H9 (cell line): ENCODE data around the gene CCND3. TPM values are rescaled to one million over a fixed set of nuclear protein-coding genes. Genes with fewer than 3 reads are reported as not detected.

Experiments
- DNase-seq: peaks from one replicate; pipeline ENCODE4 v3.0.0-alpha.2; 2017
- H2AFZ ChIP-seq: one replicate; pipeline ENCODE4 v1.6.1; 2013; ENCODE audit warnings: mild to moderate bottlenecking, low read length, control low read depth, moderate library complexity
- H2AK5ac ChIP-seq: 2 replicates; pipeline ENCODE4 v1.6.1; 2013; ENCODE audit warnings: low read length, control low read depth, mixed read lengths; ENCODE audit not compliant: insufficient read length
- H2BK120ac ChIP-seq: one replicate; pipeline ENCODE4 v1.6.1; 2013; ENCODE audit warnings: low read depth, mild to moderate bottlenecking, low read length, control low read depth, inconsistent platforms; ENCODE audit not compliant: poor library complexity, severe bottlenecking
- H2BK12ac ChIP-seq: 2 replicates; pipeline ENCODE4 v1.6.1; 2013; ENCODE audit warnings: low read length, control low read depth, mixed read lengths, low read depth; ENCODE audit not compliant: insufficient read length
- H2BK15ac ChIP-seq: 2 replicates; pipeline ENCODE4 v1.6.1; 2013; ENCODE audit warnings: low read depth, low read length, control low read depth
- H2BK20ac ChIP-seq: one replicate; pipeline ENCODE4 v1.6.1; 2013; ENCODE audit warnings: low read depth, mild to moderate bottlenecking, low read length, control low read depth, inconsistent platforms; ENCODE audit not compliant: poor library complexity, severe bottlenecking
- H2BK5ac ChIP-seq: 2 replicates; pipeline ENCODE4 v1.6.1; 2013; ENCODE audit warnings: low read length, control low read depth, mixed read lengths; ENCODE audit not compliant: insufficient read length
- H3K14ac ChIP-seq: 2 replicates; pipeline ENCODE4 v1.6.1; 2013; ENCODE audit warnings: low read length, control low read depth; ENCODE audit not compliant: insufficient read depth
- H3K18ac ChIP-seq: 2 replicates; pipeline ENCODE4 v1.6.1; 2013; ENCODE audit warnings: low read depth, mild to moderate bottlenecking, mixed read lengths, low read length, control low read depth; ENCODE audit not compliant: insufficient read length
- H3K23ac ChIP-seq: 2 replicates; pipeline ENCODE4 v1.6.1; 2013; ENCODE audit warnings: low read length, control low read depth, mixed read lengths, low read depth; ENCODE audit not compliant: insufficient read length
- H3K23me2 ChIP-seq: 2 replicates; pipeline ENCODE4 v1.6.1; 2013; ENCODE audit warnings: low read depth, mild to moderate bottlenecking, mixed read lengths, low read length, control low read depth; ENCODE audit not compliant: insufficient read length, poor library complexity, severe bottlenecking
- H3K27ac ChIP-seq: 2 replicates; pipeline ENCODE4 v1.5.1; 2013; ENCODE audit warnings: low read length, control low read depth, mixed read lengths, low read depth; ENCODE audit not compliant: insufficient read length
- H3K27me3 ChIP-seq: 2 replicates; pipeline ENCODE4 v1.6.1; 2013; ENCODE audit warnings: low read length, control low read depth, inconsistent platforms; ENCODE audit not compliant: insufficient read depth
- H3K4ac ChIP-seq: 2 replicates; pipeline ENCODE4 v1.6.1; 2013; ENCODE audit warnings: low read depth, mild to moderate bottlenecking, control low read depth, inconsistent platforms, low read length, moderate library complexity
- H3K4me1 ChIP-seq: 2 replicates; pipeline ENCODE4 v1.6.1; 2013; ENCODE audit warnings: low read length, control low read depth, inconsistent platforms; ENCODE audit not compliant: insufficient read depth
- H3K4me2 ChIP-seq: 2 replicates; pipeline ENCODE4 v1.6.1; 2013; ENCODE audit warnings: low read length, control low read depth, mixed read lengths; ENCODE audit not compliant: insufficient read length, insufficient read depth
- H3K56ac ChIP-seq: 2 replicates; pipeline ENCODE4 v1.6.1; 2013; ENCODE audit warnings: low read depth, mild to moderate bottlenecking, mixed read lengths, low read length, control low read depth; ENCODE audit not compliant: insufficient read length
- H3K79me1 ChIP-seq: 2 replicates; pipeline ENCODE4 v1.6.1; 2013; ENCODE audit warnings: low read depth, mild to moderate bottlenecking, moderate library complexity, low read length, control low read depth, inconsistent platforms; ENCODE audit not compliant: insufficient read depth, poor library complexity, severe bottlenecking
- H3K79me2 ChIP-seq: 2 replicates; pipeline ENCODE4 v1.6.1; 2013; ENCODE audit warnings: low read length, control low read depth, inconsistent platforms; ENCODE audit not compliant: insufficient read depth
- H3K9ac ChIP-seq: 2 replicates; pipeline ENCODE4 v1.6.1; 2013; ENCODE audit warnings: low read length, control low read depth, mixed read lengths; ENCODE audit not compliant: insufficient read length; ENCODE audit errors: extremely low read depth
- H3K9me3 ChIP-seq: one replicate; pipeline ENCODE4 v1.6.1; 2013; ENCODE audit warnings: low read depth, low read length, inconsistent platforms; ENCODE audit not compliant: control insufficient read depth
- H3T11ph ChIP-seq: one replicate; pipeline ENCODE4 v1.6.1; 2013; ENCODE audit warnings: mild to moderate bottlenecking, low read length, control low read depth, inconsistent platforms
- H4K20me1 ChIP-seq: one replicate; pipeline ENCODE4 v1.6.1; 2013; ENCODE audit not compliant: control insufficient read depth, insufficient read length, insufficient read depth
- H4K5ac ChIP-seq: 2 replicates; pipeline ENCODE4 v1.6.1; 2013; ENCODE audit warnings: low read depth, mild to moderate bottlenecking, mixed read lengths, low read length, control low read depth; ENCODE audit not compliant: insufficient read length
- H4K8ac ChIP-seq: replicated peaks from 2 replicates; pipeline ENCODE4 v1.6.1; 2013; ENCODE audit warnings: low read length, control low read depth, mixed read lengths, low read depth; ENCODE audit not compliant: insufficient read length
- H4K91ac ChIP-seq: 2 replicates; pipeline ENCODE4 v1.6.1; 2013; ENCODE audit warnings: low read depth, mild to moderate bottlenecking, moderate library complexity, mixed read lengths, low read length, control low read depth; ENCODE audit not compliant: insufficient read length
- H3K27ac Mint-ChIP-seq, 3 experiments: 2 replicates in 2 of 3; 3 replicates in 1 of 3; pipeline ENCODE4 v1.8.0; 2020 to 2021; ENCODE audit warnings: mixed read lengths in 3 of 3, mild to moderate bottlenecking in 1 of 3, moderate library complexity in 1 of 3
- H3K27me3 Mint-ChIP-seq: 2 replicates; pipeline ENCODE4 v1.8.0; 2021; ENCODE audit warnings: low read depth, mild to moderate bottlenecking, moderate library complexity, mixed read lengths
- H3K36me3 Mint-ChIP-seq, 3 experiments: 2 replicates in 2 of 3; 3 replicates in 1 of 3; pipeline ENCODE4 v1.8.0; 2020 to 2021; ENCODE audit warnings: low read depth in 3 of 3, mixed read lengths in 3 of 3; ENCODE audit not compliant: insufficient read depth in 1 of 3
- H3K4me1 Mint-ChIP-seq, 2 experiments: 2 replicates each; pipeline ENCODE4 v1.8.0; 2020; ENCODE audit warnings: mixed read lengths in 2 of 2
- H3K4me3 Mint-ChIP-seq, 2 experiments: 2 replicates in 1 of 2; 3 replicates in 1 of 2; pipeline ENCODE4 v1.8.0; 2020 to 2021; ENCODE audit warnings: mild to moderate bottlenecking in 2 of 2, mixed read lengths in 2 of 2, moderate library complexity in 1 of 2
- H3K9me3 Mint-ChIP-seq, 2 experiments: 2 replicates in 1 of 2; 3 replicates in 1 of 2; pipeline ENCODE4 v1.8.0; 2020; ENCODE audit warnings: mild to moderate bottlenecking in 2 of 2, mixed read lengths in 2 of 2, moderate library complexity in 1 of 2
- WGBS: extraction: QIAGEN DNeasy Blood & Tissue Kit; methylation state at CpG from one replicate; pipeline ENCODE4 v1.1.7; 2013; ENCODE audit warnings: missing lambda C conversion rate, low lambda C conversion rate, mixed read lengths; ENCODE audit not compliant: insufficient read length; ENCODE audit errors: extremely low coverage; 5-methylcytosine and 5-hydroxymethylcytosine counted together
- total RNA-seq: library from RNA; stranded (reverse); gene quantifications from 2 replicates; pipeline ENCODE4 v1.2.1, GENCODE V29; 2021
- TF ChIP-seq, protein P1 (sequence below): fragments of 200-600 bp; sonication (generic); conservative IDR thresholded peaks from 3 replicates; pipeline ENCODE4 v1.8.0; 2021; ENCODE audit warnings: antibody characterized with exemption, mild to moderate bottlenecking

The CCND3 gene
- total RNA-seq, 1 experiment from 2014 or later, result 24.2 TPM

DNA sequence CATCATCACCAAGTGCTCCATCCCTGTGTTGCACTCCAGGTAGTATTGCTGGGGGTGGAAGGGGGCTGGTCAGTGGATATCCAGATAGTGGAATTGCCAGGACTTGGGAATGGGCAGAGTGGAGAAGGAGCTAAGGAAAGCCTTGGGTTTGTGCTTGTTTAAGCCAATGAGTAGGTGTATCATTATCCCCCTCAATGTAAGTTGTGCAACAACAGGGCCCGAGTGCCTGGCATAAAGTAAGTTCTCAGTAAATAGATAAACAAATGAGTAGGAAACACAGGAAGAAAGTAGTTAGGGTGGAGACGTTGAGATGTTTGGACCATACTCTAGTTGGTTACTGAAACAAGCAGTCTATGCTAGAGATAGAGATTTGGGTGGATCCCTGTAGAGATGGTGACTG, 9.8 kb downstream of the CCND3 start:
- Mint-ChIP-seq H3K4me1 (peaks cover 7 to 8% of the 10 kb centered on the region in 2 experiments), H3K4me3 (no peak overlapping the region), H3K36me3 (peaks cover 48 to 91% (median 72%) of the 10 kb centered on the region in 3 experiments), H3K27me3 (no peaks in the 10 kb centered on the region; the same call in 1 of the 2 replicates), H3K9me3 (no peaks in the 10 kb centered on the region), H3K27ac (no peak overlapping the region)
- H3K27ac ChIP-seq, result no peak overlapping the region
- no peak overlapping the region for H3K9ac ChIP-seq
- TF ChIP-seq, protein P1, sequence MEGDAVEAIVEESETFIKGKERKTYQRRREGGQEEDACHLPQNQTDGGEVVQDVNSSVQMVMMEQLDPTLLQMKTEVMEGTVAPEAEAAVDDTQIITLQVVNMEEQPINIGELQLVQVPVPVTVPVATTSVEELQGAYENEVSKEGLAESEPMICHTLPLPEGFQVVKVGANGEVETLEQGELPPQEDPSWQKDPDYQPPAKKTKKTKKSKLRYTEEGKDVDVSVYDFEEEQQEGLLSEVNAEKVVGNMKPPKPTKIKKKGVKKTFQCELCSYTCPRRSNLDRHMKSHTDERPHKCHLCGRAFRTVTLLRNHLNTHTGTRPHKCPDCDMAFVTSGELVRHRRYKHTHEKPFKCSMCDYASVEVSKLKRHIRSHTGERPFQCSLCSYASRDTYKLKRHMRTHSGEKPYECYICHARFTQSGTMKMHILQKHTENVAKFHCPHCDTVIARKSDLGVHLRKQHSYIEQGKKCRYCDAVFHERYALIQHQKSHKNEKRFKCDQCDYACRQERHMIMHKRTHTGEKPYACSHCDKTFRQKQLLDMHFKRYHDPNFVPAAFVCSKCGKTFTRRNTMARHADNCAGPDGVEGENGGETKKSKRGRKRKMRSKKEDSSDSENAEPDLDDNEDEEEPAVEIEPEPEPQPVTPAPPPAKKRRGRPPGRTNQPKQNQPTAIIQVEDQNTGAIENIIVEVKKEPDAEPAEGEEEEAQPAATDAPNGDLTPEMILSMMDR, result no peak
- H3K79me2 ChIP-seq, result no peaks in the 10 kb centered on the region
- H3K56ac ChIP-seq, result no peak overlapping the region
- no peak overlapping the region for H3K4me2 ChIP-seq
- no peak overlapping the region for H3T11ph ChIP-seq
- no peak overlapping the region for H2AK5ac ChIP-seq
- H3K27me3 ChIP-seq, result no peaks in the 10 kb centered on the region
- no peaks in the 10 kb centered on the region for H3K9me3 ChIP-seq
- no peak for DNase-seq
- no peak overlapping the region for H3K14ac ChIP-seq
- H2BK120ac ChIP-seq, result no peak overlapping the region
- H2BK12ac ChIP-seq, result no peak overlapping the region
- H4K5ac ChIP-seq, result no peak overlapping the region
- H3K79me1 ChIP-seq, result peaks cover 11% of the 10 kb centered on the region
- no peak overlapping the region for H3K4ac ChIP-seq
- no peaks in the 10 kb centered on the region for H3K4me1 ChIP-seq
- H4K8ac ChIP-seq, result no peak overlapping the region
- H2BK20ac ChIP-seq, result no peak overlapping the region
- H3K23ac ChIP-seq, result no peak overlapping the region
- H2AFZ ChIP-seq, result no peak overlapping the region
- no peak overlapping the region for H4K91ac ChIP-seq
- WGBS, result no CpG with 5 or more reads among the region's 2 CpGs
- H3K18ac ChIP-seq, result no peak overlapping the region
- H2BK15ac ChIP-seq, result no peak overlapping the region
- no peaks in the 10 kb centered on the region for H3K23me2 ChIP-seq
- H2BK5ac ChIP-seq, result no peak overlapping the region
- H4K20me1 ChIP-seq, result peaks cover 3% of the 10 kb centered on the region
